HEK293 (cell line): Measurements from ENCODE around the gene MRPL54.

Source experiments
- CTCF ChIA-PET: fragments of 350-600 bp; formaldehyde crosslinking; extraction: SDS; loops from one replicate; lab custom pipeline; 2021; ENCODE audit warnings: antibody characterized with exemption; lab: Yijun Ruan, JAX
- POLR2A ChIA-PET: fragments of 300-600 bp; formaldehyde crosslinking; extraction: SDS; loops from one replicate; lab custom pipeline; 2020; ENCODE audit warnings: antibody characterized with exemption, inconsistent platforms; lab: Yijun Ruan, JAX
- H3K27ac ChIP-seq: fragments of 200-500 bp; sonication (Bioruptor generic); 2 replicates; pipeline ENCODE4 v1.5.1; 2014; ENCODE audit warnings: low read depth, low read length, control low read depth, inconsistent platforms; ENCODE audit errors: extremely low read depth
- H3K36me3 ChIP-seq, 2 experiments: fragments of 200-500 bp in 1 of 2; sonication (Bioruptor generic) in 1 of 2; 1 replicate in 1 of 2; 2 replicates in 1 of 2; pipeline ENCODE4 v1.5.1; 2014 to 2017; ENCODE audit warnings: inconsistent platforms in 2 of 2, low read length in 2 of 2; ENCODE audit not compliant: control insufficient read depth in 2 of 2, insufficient read depth in 1 of 2
- H3K4me1 ChIP-seq: fragments of 200-500 bp; sonication (Bioruptor generic); 2 replicates; pipeline ENCODE4 v1.5.1; 2014; ENCODE audit warnings: mild to moderate bottlenecking, low read length, inconsistent platforms; ENCODE audit not compliant: control insufficient read depth, insufficient read depth
- H3K4me3 ChIP-seq: 2 replicates; pipeline ENCODE4 v1.5.1; 2011; ENCODE audit warnings: low read depth, mild to moderate bottlenecking, control low read depth, low read length, moderate library complexity
- H3K9me3 ChIP-seq: fragments of 200-500 bp; sonication (Bioruptor generic); 2 replicates; pipeline ENCODE4 v1.5.1; 2014; ENCODE audit warnings: low read depth, low read length, inconsistent platforms; ENCODE audit not compliant: control insufficient read depth, insufficient read depth
- KLF16 ChIP-seq: fragments of 450-650 bp; formaldehyde crosslinking; IDR thresholded peaks from 2 replicates; pipeline ENCODE4 v1.5.1; 2017; ENCODE audit warnings: missing biosample characterization, missing genetic modification characterization
- KLF8 ChIP-seq: fragments of 450-650 bp; formaldehyde crosslinking; IDR thresholded peaks from 2 replicates; pipeline ENCODE4 v1.5.1; 2016; ENCODE audit warnings: missing biosample characterization, missing genetic modification characterization
- KLF9 ChIP-seq: fragments of 450-650 bp; formaldehyde crosslinking; IDR thresholded peaks from 2 replicates; pipeline ENCODE4 v1.5.1; 2016; ENCODE audit warnings: missing biosample characterization, missing genetic modification characterization, low read depth
- OSR2 ChIP-seq: fragments of 450-650 bp; formaldehyde crosslinking; IDR thresholded peaks from 2 replicates; pipeline ENCODE4 v1.5.1; 2016; ENCODE audit warnings: missing biosample characterization, missing genetic modification characterization
- SP3 ChIP-seq: fragments of 450-650 bp; formaldehyde crosslinking; IDR thresholded peaks from 2 replicates; pipeline ENCODE4 v1.5.1; 2016; ENCODE audit warnings: missing biosample characterization, missing genetic modification characterization
- TRIM28 ChIP-seq: IDR thresholded peaks from 2 replicates; pipeline ENCODE4 v1.6.1; 2011; ENCODE audit warnings: low read length, control low read depth, borderline replicate concordance
- ZBTB48 ChIP-seq: fragments of 450-650 bp; formaldehyde crosslinking; IDR thresholded peaks from 2 replicates; pipeline ENCODE4 v1.5.1; 2016; ENCODE audit warnings: missing biosample characterization, missing genetic modification characterization
- ZNF10 ChIP-seq: fragments of 450-650 bp; formaldehyde crosslinking; IDR thresholded peaks from 2 replicates; pipeline ENCODE4 v1.5.1; 2017; ENCODE audit warnings: missing biosample characterization, missing genetic modification characterization
- ZNF146 ChIP-seq: fragments of 450-650 bp; formaldehyde crosslinking; IDR thresholded peaks from 2 replicates; pipeline ENCODE4 v1.5.1; 2016; ENCODE audit warnings: missing biosample characterization, missing genetic modification characterization
- ZNF169 ChIP-seq: fragments of 450-650 bp; formaldehyde crosslinking; IDR thresholded peaks from 2 replicates; pipeline ENCODE4 v1.5.1; 2016; ENCODE audit warnings: missing biosample characterization, missing genetic modification characterization
- ZNF24 ChIP-seq: fragments of 450-650 bp; formaldehyde crosslinking; IDR thresholded peaks from 2 replicates; pipeline ENCODE4 v1.5.1; 2016; ENCODE audit warnings: missing biosample characterization, missing genetic modification characterization
- ZNF510 ChIP-seq: fragments of 450-650 bp; formaldehyde crosslinking; IDR thresholded peaks from 2 replicates; pipeline ENCODE4 v1.5.1; 2018; ENCODE audit warnings: mild to moderate bottlenecking, missing genetic modification characterization, missing biosample characterization; ENCODE audit not compliant: insufficient replicate concordance
- ZNF514 ChIP-seq: fragments of 450-650 bp; formaldehyde crosslinking; IDR thresholded peaks from 2 replicates; pipeline ENCODE4 v1.5.1; 2016; ENCODE audit warnings: missing biosample characterization, missing genetic modification characterization
- ZNF555 ChIP-seq: fragments of 450-650 bp; formaldehyde crosslinking; conservative IDR thresholded peaks from 2 replicates; pipeline ENCODE4 v1.5.1; 2017; ENCODE audit warnings: missing biosample characterization, mild to moderate bottlenecking, missing genetic modification characterization, inconsistent platforms
- ZNF600 ChIP-seq: fragments of 450-650 bp; formaldehyde crosslinking; IDR thresholded peaks from 2 replicates; pipeline ENCODE4 v1.5.1; 2016; ENCODE audit warnings: missing biosample characterization, missing genetic modification characterization
- ZNF621 ChIP-seq: fragments of 450-650 bp; formaldehyde crosslinking; IDR thresholded peaks from 2 replicates; pipeline ENCODE4 v1.5.1; 2017; ENCODE audit warnings: missing biosample characterization, missing genetic modification characterization
- ZNF76 ChIP-seq: fragments of 450-650 bp; formaldehyde crosslinking; IDR thresholded peaks from 2 replicates; pipeline ENCODE4; 2016; ENCODE audit warnings: low read depth, missing biosample characterization, missing genetic modification characterization, borderline replicate concordance
- ZNF837 ChIP-seq: fragments of 450-650 bp; formaldehyde crosslinking; IDR thresholded peaks from 2 replicates; pipeline ENCODE4 v1.5.1; 2016; ENCODE audit warnings: missing biosample characterization, missing genetic modification characterization
- ZSCAN23 ChIP-seq: fragments of 450-650 bp; formaldehyde crosslinking; IDR thresholded peaks from 2 replicates; pipeline ENCODE4 v1.5.1; 2016; ENCODE audit warnings: missing biosample characterization, missing genetic modification characterization
- TF ChIP-seq, protein P1 (sequence below): IDR thresholded peaks from 2 replicates; pipeline ENCODE4 v1.6.1; 2011; ENCODE audit warnings: mild to moderate bottlenecking, low read depth, low read length, borderline replicate concordance
- TF ChIP-seq, protein P2 (sequence below): fragments of 450-650 bp; formaldehyde crosslinking; IDR thresholded peaks from 2 replicates; pipeline ENCODE4 v1.5.1; 2017; ENCODE audit warnings: missing biosample characterization, missing genetic modification characterization
- TF ChIP-seq, protein P3 (sequence below): fragments of 450-650 bp; formaldehyde crosslinking; IDR thresholded peaks from 2 replicates; pipeline ENCODE4 v1.5.1; 2017; ENCODE audit warnings: missing biosample characterization, missing genetic modification characterization
- TF ChIP-seq, protein P4 (sequence below): fragments of 450-650 bp; formaldehyde crosslinking; conservative IDR thresholded peaks from 2 replicates; pipeline ENCODE4 v1.5.1; 2016; ENCODE audit warnings: low read depth, missing biosample characterization, missing genetic modification characterization
- TF ChIP-seq, protein P5 (sequence below): fragments of 450-650 bp; formaldehyde crosslinking; IDR thresholded peaks from 2 replicates; pipeline ENCODE4 v1.5.1; 2016; ENCODE audit warnings: missing biosample characterization, missing genetic modification characterization
- TF ChIP-seq, protein P6 (sequence below): fragments of 450-650 bp; formaldehyde crosslinking; IDR thresholded peaks from 2 replicates; pipeline ENCODE4 v1.5.1; 2016; ENCODE audit warnings: missing biosample characterization, missing genetic modification characterization

The MRPL54 gene

DNA sequence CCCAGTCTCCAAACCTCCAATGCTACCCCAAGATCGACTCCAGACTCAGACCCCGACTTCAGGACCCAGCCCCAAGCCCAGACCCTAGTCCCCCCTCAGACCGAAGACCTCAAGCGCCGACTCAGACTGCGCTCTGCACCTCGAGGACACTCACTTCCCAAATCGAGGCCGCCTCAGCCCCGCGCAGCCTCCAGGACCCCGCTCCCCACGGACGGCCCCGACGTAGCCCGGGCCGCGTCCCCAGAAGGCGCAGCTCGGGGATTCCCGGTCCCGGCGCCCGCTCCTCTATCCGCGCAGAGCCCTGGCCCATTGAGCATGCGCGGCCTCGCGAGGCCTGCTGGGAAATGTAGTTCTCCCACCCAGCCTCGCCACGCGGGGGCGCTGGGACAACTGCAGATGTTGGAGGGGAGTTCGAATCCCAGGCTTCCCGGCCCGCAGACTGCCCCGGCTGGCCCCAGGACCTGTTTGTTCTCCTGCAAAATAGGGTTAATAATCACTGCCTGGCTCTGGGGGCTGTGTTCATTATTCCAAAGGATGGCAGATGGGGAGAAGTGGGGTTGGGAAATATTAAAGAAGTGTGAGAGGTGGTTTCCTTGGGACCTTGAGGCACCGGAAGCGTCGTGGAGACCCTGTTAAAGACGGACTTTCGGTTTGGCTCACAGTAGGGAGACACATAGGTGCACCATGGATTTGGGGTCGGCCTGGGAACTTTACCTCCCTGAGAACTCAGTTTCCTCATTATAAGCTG, 926 bp upstream of the MRPL54 start, which contains the start of gene APBA3:
Gene APBA3 (minus strand): TSS at position 311 of the 748 bp plus-strand sequence. CDS start 1,428 bp downstream, outside the sequence.
- ChIA-PET POLR2A (interaction anchor here (0.6 to 2.4 kb wide), 9 partner anchors 8 to 582 kb away, joined by 3 to 10 read pairs (median 6); partner anchors contain the start of genes MPND and PIP5K1C), CTCF (interaction anchor here (0.6 to 1.4 kb wide), 6 partner anchors 11 to 154 kb away, joined by 3 to 9 read pairs (median 4); no protein-coding TSS in a partner anchor)
- Histone ChIP-seq H3K9me3 (no peaks in the 10 kb centered on the region), H3K27ac (peak within 1 kb of the TSS; percentile 68), H3K36me3 (peaks cover 7 to 24% of the 10 kb centered on the region in 2 experiments; a peak in 2 of 3 replicates), H3K4me3 (peak within 1 kb of the TSS; percentile 96), H3K4me1 (no peaks in the 10 kb centered on the region; the same call in 1 of the 2 replicates)
- TF ChIP-seq KLF9 (tag by site-specific recombination), result peak; percentile 19; the same call in 1 of the 2 replicates
- no peak for TF ChIP-seq ZNF621 (tag by site-specific recombination)
- TF ChIP-seq, protein P1, sequence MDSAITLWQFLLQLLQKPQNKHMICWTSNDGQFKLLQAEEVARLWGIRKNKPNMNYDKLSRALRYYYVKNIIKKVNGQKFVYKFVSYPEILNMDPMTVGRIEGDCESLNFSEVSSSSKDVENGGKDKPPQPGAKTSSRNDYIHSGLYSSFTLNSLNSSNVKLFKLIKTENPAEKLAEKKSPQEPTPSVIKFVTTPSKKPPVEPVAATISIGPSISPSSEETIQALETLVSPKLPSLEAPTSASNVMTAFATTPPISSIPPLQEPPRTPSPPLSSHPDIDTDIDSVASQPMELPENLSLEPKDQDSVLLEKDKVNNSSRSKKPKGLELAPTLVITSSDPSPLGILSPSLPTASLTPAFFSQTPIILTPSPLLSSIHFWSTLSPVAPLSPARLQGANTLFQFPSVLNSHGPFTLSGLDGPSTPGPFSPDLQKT, result no peak
- no peak for TF ChIP-seq ZNF837
- no peak for TF ChIP-seq ZNF169
- TF ChIP-seq, protein P2, sequence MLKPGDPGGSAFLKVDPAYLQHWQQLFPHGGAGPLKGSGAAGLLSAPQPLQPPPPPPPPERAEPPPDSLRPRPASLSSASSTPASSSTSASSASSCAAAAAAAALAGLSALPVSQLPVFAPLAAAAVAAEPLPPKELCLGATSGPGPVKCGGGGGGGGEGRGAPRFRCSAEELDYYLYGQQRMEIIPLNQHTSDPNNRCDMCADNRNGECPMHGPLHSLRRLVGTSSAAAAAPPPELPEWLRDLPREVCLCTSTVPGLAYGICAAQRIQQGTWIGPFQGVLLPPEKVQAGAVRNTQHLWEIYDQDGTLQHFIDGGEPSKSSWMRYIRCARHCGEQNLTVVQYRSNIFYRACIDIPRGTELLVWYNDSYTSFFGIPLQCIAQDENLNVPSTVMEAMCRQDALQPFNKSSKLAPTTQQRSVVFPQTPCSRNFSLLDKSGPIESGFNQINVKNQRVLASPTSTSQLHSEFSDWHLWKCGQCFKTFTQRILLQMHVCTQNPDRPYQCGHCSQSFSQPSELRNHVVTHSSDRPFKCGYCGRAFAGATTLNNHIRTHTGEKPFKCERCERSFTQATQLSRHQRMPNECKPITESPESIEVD (tag by site-specific recombination), result no peak
- TF ChIP-seq, protein P3, sequence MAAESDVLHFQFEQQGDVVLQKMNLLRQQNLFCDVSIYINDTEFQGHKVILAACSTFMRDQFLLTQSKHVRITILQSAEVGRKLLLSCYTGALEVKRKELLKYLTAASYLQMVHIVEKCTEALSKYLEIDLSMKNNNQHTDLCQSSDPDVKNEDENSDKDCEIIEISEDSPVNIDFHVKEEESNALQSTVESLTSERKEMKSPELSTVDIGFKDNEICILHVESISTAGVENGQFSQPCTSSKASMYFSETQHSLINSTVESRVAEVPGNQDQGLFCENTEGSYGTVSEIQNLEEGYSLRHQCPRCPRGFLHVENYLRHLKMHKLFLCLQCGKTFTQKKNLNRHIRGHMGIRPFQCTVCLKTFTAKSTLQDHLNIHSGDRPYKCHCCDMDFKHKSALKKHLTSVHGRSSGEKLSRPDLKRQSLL (tag by site-specific recombination), result peak; percentile 58; the same call in 1 of the 2 replicates
- peak; percentile 97 for TF ChIP-seq ZNF76 (tag by site-specific recombination)
- TF ChIP-seq SP3, result peak; percentile 50; the same call in 1 of the 2 replicates
- peak; percentile 75 for TF ChIP-seq KLF16 (tag by site-specific recombination)
- peak; percentile 58 for TF ChIP-seq KLF8
- 0 out of 2 replicates have a peak, but pooled peaks have one; percentile 15 for TF ChIP-seq OSR2 (tag by site-specific recombination)
- TF ChIP-seq, protein P4, sequence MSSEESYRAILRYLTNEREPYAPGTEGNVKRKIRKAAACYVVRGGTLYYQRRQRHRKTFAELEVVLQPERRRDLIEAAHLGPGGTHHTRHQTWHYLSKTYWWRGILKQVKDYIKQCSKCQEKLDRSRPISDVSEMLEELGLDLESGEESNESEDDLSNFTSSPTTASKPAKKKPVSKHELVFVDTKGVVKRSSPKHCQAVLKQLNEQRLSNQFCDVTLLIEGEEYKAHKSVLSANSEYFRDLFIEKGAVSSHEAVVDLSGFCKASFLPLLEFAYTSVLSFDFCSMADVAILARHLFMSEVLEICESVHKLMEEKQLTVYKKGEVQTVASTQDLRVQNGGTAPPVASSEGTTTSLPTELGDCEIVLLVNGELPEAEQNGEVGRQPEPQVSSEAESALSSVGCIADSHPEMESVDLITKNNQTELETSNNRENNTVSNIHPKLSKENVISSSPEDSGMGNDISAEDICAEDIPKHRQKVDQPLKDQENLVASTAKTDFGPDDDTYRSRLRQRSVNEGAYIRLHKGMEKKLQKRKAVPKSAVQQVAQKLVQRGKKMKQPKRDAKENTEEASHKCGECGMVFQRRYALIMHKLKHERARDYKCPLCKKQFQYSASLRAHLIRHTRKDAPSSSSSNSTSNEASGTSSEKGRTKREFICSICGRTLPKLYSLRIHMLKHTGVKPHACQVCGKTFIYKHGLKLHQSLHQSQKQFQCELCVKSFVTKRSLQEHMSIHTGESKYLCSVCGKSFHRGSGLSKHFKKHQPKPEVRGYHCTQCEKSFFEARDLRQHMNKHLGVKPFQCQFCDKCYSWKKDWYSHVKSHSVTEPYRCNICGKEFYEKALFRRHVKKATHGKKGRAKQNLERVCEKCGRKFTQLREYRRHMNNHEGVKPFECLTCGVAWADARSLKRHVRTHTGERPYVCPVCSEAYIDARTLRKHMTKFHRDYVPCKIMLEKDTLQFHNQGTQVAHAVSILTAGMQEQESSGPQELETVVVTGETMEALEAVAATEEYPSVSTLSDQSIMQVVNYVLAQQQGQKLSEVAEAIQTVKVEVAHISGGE (tag by site-specific recombination), result peak; percentile 99
- TF ChIP-seq, protein P5, sequence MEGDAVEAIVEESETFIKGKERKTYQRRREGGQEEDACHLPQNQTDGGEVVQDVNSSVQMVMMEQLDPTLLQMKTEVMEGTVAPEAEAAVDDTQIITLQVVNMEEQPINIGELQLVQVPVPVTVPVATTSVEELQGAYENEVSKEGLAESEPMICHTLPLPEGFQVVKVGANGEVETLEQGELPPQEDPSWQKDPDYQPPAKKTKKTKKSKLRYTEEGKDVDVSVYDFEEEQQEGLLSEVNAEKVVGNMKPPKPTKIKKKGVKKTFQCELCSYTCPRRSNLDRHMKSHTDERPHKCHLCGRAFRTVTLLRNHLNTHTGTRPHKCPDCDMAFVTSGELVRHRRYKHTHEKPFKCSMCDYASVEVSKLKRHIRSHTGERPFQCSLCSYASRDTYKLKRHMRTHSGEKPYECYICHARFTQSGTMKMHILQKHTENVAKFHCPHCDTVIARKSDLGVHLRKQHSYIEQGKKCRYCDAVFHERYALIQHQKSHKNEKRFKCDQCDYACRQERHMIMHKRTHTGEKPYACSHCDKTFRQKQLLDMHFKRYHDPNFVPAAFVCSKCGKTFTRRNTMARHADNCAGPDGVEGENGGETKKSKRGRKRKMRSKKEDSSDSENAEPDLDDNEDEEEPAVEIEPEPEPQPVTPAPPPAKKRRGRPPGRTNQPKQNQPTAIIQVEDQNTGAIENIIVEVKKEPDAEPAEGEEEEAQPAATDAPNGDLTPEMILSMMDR (tag by site-specific recombination), result peak; percentile 98
- 0 out of 2 replicates have a peak, but pooled peaks have one; percentile 23 for TF ChIP-seq ZNF146 (tag by site-specific recombination)
- TF ChIP-seq ZNF510 (tag by site-specific recombination), result no peak
- peak; percentile 82; the same call in 1 of the 2 replicates for TF ChIP-seq ZSCAN23
- TF ChIP-seq ZNF24 (tag by site-specific recombination), result peak; percentile 68; the same call in 1 of the 2 replicates
- TF ChIP-seq ZBTB48 (tag by site-specific recombination), result peak; percentile 59; the same call in 1 of the 2 replicates
- TF ChIP-seq, protein P6, sequence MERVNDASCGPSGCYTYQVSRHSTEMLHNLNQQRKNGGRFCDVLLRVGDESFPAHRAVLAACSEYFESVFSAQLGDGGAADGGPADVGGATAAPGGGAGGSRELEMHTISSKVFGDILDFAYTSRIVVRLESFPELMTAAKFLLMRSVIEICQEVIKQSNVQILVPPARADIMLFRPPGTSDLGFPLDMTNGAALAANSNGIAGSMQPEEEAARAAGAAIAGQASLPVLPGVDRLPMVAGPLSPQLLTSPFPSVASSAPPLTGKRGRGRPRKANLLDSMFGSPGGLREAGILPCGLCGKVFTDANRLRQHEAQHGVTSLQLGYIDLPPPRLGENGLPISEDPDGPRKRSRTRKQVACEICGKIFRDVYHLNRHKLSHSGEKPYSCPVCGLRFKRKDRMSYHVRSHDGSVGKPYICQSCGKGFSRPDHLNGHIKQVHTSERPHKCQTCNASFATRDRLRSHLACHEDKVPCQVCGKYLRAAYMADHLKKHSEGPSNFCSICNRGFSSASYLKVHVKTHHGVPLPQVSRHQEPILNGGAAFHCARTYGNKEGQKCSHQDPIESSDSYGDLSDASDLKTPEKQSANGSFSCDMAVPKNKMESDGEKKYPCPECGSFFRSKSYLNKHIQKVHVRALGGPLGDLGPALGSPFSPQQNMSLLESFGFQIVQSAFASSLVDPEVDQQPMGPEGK (tag by site-specific recombination), result peak; percentile 98
- TF ChIP-seq ZNF514 (tag by site-specific recombination), result no peak
- peak; percentile 63 for TF ChIP-seq ZNF600
- TF ChIP-seq ZNF10 (tag by site-specific recombination), result 0 out of 2 replicates have a peak, but pooled peaks have one; percentile 39
- peak; percentile 47; the same call in 1 of the 2 replicates for TF ChIP-seq TRIM28
- TF ChIP-seq ZNF555, result no peak
